GM12878 (cell line): ENCODE results near the gene MIER1. TPM values are rescaled to one million over a fixed set of nuclear protein-coding genes. Genes with fewer than 3 reads are reported as not detected.

ENCODE experiments used
- ATAC-seq: fragments of 200-7000 bp; cut with Tn5 transposase; 3 replicates; pipeline ENCODE4 v1.9.1; 2020; ENCODE audit warnings: mild to moderate bottlenecking, moderate library complexity
- BruUV-seq: library from RNA; stranded (reverse); fragments of 400-500 nt; replicated peaks from 2 replicates; lab custom pipeline; 2021; lab: Mats Ljungman, UMichigan
- CTCF ChIA-PET: fragments of 300-600 bp; sonication (Branson Sonifier 250); formaldehyde crosslinking; extraction: SDS; loops from one replicate; lab custom pipeline; 2021; ENCODE audit warnings: inconsistent platforms; lab: Yijun Ruan, JAX
- POLR2A ChIA-PET: fragments of 350-600 bp; formaldehyde crosslinking; extraction: SDS; loops from one replicate; lab custom pipeline; 2021; ENCODE audit warnings: inconsistent platforms; lab: Charles Lee
- RAD21 ChIA-PET: fragments of 300-600 bp; sonication (Branson Sonifier 250); formaldehyde crosslinking; loops from one replicate; lab custom pipeline; 2023; ENCODE audit warnings: antibody characterized with exemption; ENCODE audit not compliant: unreplicated experiment; lab: Charles Lee
- SMC1A ChIA-PET: fragments of 300-600 bp; sonication (Branson Sonifier 250); formaldehyde crosslinking; loops from one replicate; lab custom pipeline; 2023; ENCODE audit not compliant: unreplicated experiment, uncharacterized antibody; lab: Charles Lee
- DNase-seq: peaks from one replicate; pipeline ENCODE4 v3.0.0-alpha.2; 2011; ENCODE audit warnings: low read depth, low spot score
- FAIRE-seq: peaks from 3 replicates; lab custom pipeline; 2011; peaks lifted over from hg19 to GRCh38; lab: Jason Lieb, UNC
- H2AFZ ChIP-seq: 2 replicates; pipeline ENCODE4 v1.6.0; 2011; ENCODE audit warnings: low read depth, low read length, control low read depth; ENCODE audit not compliant: control insufficient read depth
- H3K27ac ChIP-seq: 2 replicates; pipeline ENCODE4 v1.5.1; 2011; ENCODE audit warnings: control low read depth; ENCODE audit not compliant: control insufficient read depth, insufficient read depth
- H3K27me3 ChIP-seq, 2 experiments: replicated peaks in 1 of 2; 2 replicates each; pipeline versions ENCODE4 v1.6.0 to v1.6.1; 2011; ENCODE audit warnings: low read length in 1 of 2; ENCODE audit not compliant: control insufficient read depth in 2 of 2, insufficient read depth in 2 of 2
- H3K36me3 ChIP-seq, 2 experiments: 2 replicates each; pipeline ENCODE4 v1.5.1; 2011; ENCODE audit warnings: low read length in 1 of 2; ENCODE audit not compliant: control insufficient read depth in 2 of 2, insufficient read depth in 2 of 2
- H3K4me1 ChIP-seq: 2 replicates; pipeline ENCODE4 v1.6.1; 2011; ENCODE audit warnings: mild to moderate bottlenecking, low read length, moderate library complexity, mixed read lengths; ENCODE audit not compliant: control insufficient read depth, insufficient read depth
- H3K4me2 ChIP-seq: 2 replicates; pipeline ENCODE4 v1.6.0; 2011; ENCODE audit warnings: control low read depth; ENCODE audit not compliant: control insufficient read depth, insufficient read depth
- H3K4me3 ChIP-seq: fragments of 200-600 bp; sonication (generic); 2 replicates; pipeline ENCODE4 v1.5.1; 2016
- H3K79me2 ChIP-seq: 2 replicates; pipeline ENCODE4 v1.6.0; 2011; ENCODE audit warnings: low read length; ENCODE audit not compliant: control insufficient read depth, insufficient read depth
- H3K9ac ChIP-seq: 2 replicates; pipeline ENCODE4 v1.8.0; 2011; ENCODE audit warnings: low read length, control low read depth, mixed read lengths; ENCODE audit not compliant: control insufficient read depth, insufficient read depth
- H3K9me3 ChIP-seq: replicated peaks from 3 replicates; pipeline ENCODE4 v1.5.1; 2011; ENCODE audit warnings: mild to moderate bottlenecking, low read length; ENCODE audit not compliant: control insufficient read depth, insufficient read depth
- H4K20me1 ChIP-seq: 2 replicates; pipeline ENCODE4 v1.6.0; 2011; ENCODE audit not compliant: control insufficient read depth, insufficient read depth
- BCL11A ChIP-seq: IDR thresholded peaks from 2 replicates; pipeline ENCODE4 v1.6.1; 2011; ENCODE audit warnings: low read depth, low read length
- BRCA1 ChIP-seq: IDR thresholded peaks from 2 replicates; pipeline ENCODE4 v1.6.1; 2011; ENCODE audit warnings: low read depth, low read length, improper control_type of control experiment
- CBFB ChIP-seq: IDR thresholded peaks from 2 replicates; pipeline ENCODE4 v1.6.1; 2016; ENCODE audit warnings: antibody characterized with exemption, low read depth
- CREB1 ChIP-seq: IDR thresholded peaks from 2 replicates; pipeline ENCODE4 v1.6.1; 2012; ENCODE audit warnings: low read depth, mild to moderate bottlenecking, inconsistent platforms
- ELK1 ChIP-seq: IDR thresholded peaks from 2 replicates; pipeline ENCODE4 v1.6.1; 2012; ENCODE audit warnings: low read depth, low read length, improper control_type of control experiment
- ETV6 ChIP-seq, 2 experiments: fragments of 450-650 bp in 1 of 2; IDR thresholded peaks in 1 of 2; conservative IDR thresholded peaks in 1 of 2; 2 replicates each; pipeline ENCODE4 v1.6.1; 2014; ENCODE audit warnings: antibody characterized with exemption in 1 of 2, borderline replicate concordance in 1 of 2, low read depth in 1 of 2, mild to moderate bottlenecking in 1 of 2, moderate library complexity in 1 of 2
- JUNB ChIP-seq: IDR thresholded peaks from 2 replicates; pipeline ENCODE4 v1.6.1; 2016; ENCODE audit warnings: antibody characterized with exemption, mild to moderate bottlenecking
- PML ChIP-seq: IDR thresholded peaks from 2 replicates; pipeline ENCODE4 v1.6.1; 2012; ENCODE audit warnings: low read length, inconsistent platforms
- RAD51 ChIP-seq: fragments of 450-650 bp; IDR thresholded peaks from 2 replicates; pipeline ENCODE4 v1.6.1; 2016; ENCODE audit warnings: moderate library complexity, mild to moderate bottlenecking, inconsistent platforms
- SRF ChIP-seq, 2 experiments: IDR thresholded peaks; 2 replicates each; pipeline ENCODE4 v1.6.1; 2011; ENCODE audit warnings: low read depth in 2 of 2, low read length in 2 of 2, mild to moderate bottlenecking in 1 of 2, moderate library complexity in 1 of 2
- USF2 ChIP-seq: IDR thresholded peaks from 2 replicates; pipeline ENCODE4 v1.6.1; 2011; ENCODE audit warnings: low read depth, low read length, improper control_type of control experiment, borderline replicate concordance
- YBX1 ChIP-seq: fragments of 450-650 bp; IDR thresholded peaks from 2 replicates; pipeline ENCODE4 v1.6.1; 2016; ENCODE audit warnings: antibody characterized with exemption
- ZNF384 ChIP-seq: IDR thresholded peaks from 2 replicates; pipeline ENCODE4 v1.6.1; 2012; ENCODE audit warnings: low read depth, mild to moderate bottlenecking, low read length, improper control_type of control experiment, borderline replicate concordance
- WGBS: methylation state at CpG from one replicate; pipeline ENCODE4 v1.1.6; 2016; ENCODE audit warnings: low lambda C conversion rate; ENCODE audit not compliant: insufficient replicate concordance, insufficient coverage; ENCODE audit errors: missing lambda C conversion rate; 5-methylcytosine and 5-hydroxymethylcytosine counted together
- in situ Hi-C: fragments of 300-500 bp; cut with MboI; formaldehyde crosslinking; loops from 9 replicates; pipeline ENCODE4 v1.14.3; 2018; ENCODE audit warnings: mixed read lengths
- intact Hi-C: fragments of 100-400 bp; cut with micrococcal nuclease; formaldehyde crosslinking; loops from one replicate; pipeline ENCODE4 v1.14.2; 2022; ENCODE audit not compliant: unreplicated experiment
- polyA plus RNA-seq, 11 experiments: library from polyadenylated mRNA; depleted of rRNA in 4 of 11; unstranded in 6 of 11; stranded (reverse) in 5 of 11; fragments of >200 nt; fragmentation: Nextera tagmentation in 4 of 11; fragmentation: Illumina TruSeq in 1 of 11; extraction: Ambion mirVana in 4 of 11; extraction: Trizol in 1 of 11; gene quantifications; 1 replicate in 1 of 11; 2 replicates in 10 of 11; pipeline versions ENCODE4 v1.2.1 to v1.2.3, GENCODE V29; 2011 to 2016; ENCODE audit warnings: inconsistent platforms in 2 of 11, missing spikeins in 2 of 11, low read depth in 1 of 11
- total RNA-seq, 4 experiments: library from RNA; depleted of rRNA in 3 of 4; stranded (reverse); fragments of >200 nt in 3 of 4; fragmentation: Illumina TruSeq in 1 of 4; extraction: Trizol in 1 of 4; gene quantifications; 2 replicates each; pipeline versions ENCODE4 v1.2.1 to v1.2.3, GENCODE V29; 2013 to 2021
- TF ChIP-seq, protein P1 (sequence below): fragments of 450-650 bp; IDR thresholded peaks from 2 replicates; pipeline ENCODE4 v1.6.1; 2016; ENCODE audit warnings: mild to moderate bottlenecking

MIER1 gene
- total and polyA plus RNA-seq, 10 of the 15 experiments (the other 5 are each of a cell fraction or from before 2014, with no cell fraction given), result 13.6 to 39.8 (median 25.7) TPM

GRCh38 chr1:66929691-66929998 lies 4.9 kb downstream of the MIER1 start:
- SMC1A ChIA-PET, result interaction anchor here (0.9 kb wide), 2 partner anchors 11 to 54 kb away, joined by 3 read pairs; no protein-coding TSS in a partner anchor
- Histone ChIP-seq H3K79me2 (peaks cover 91% of the 10 kb centered on the region), H2AFZ (peak overlapping the region; percentile 9), H3K27ac (peak overlapping the region; percentile 7; the same call in 1 of the 2 replicates), H4K20me1 (no peaks in the 10 kb centered on the region), H3K36me3 (no peaks in the 10 kb centered on the region; a peak in 1 of 4 replicates), H3K9ac (no peak overlapping the region; the same call in 1 of the 2 replicates), H3K4me1 (peaks cover 4% of the 10 kb centered on the region; the same call in 1 of the 2 replicates), H3K27me3 (no peaks in the 10 kb centered on the region), H3K9me3 (no peaks in the 10 kb centered on the region), H3K4me2 (peak overlapping the region; percentile 49), H3K4me3 (peak overlapping the region; percentile 11; the same call in 1 of the 2 replicates)
- FAIRE-seq, result no peak
- in situ Hi-C loops, result loop anchor here (25.0 kb wide), 2 partner anchors 542 to 667 kb away; no protein-coding TSS in a partner anchor
- CTCF ChIA-PET, result no interaction called here
- ATAC-seq, result no peak
- DNase-seq, result no peak
- 8% methylated on average over 9 of the region's 9 CpGs for WGBS
- intact Hi-C loops, result loop anchor here (5.0 kb wide), 2 partner anchors 123 to 162 kb away; partner anchors contain the start of gene SLC35D1
- RAD21 ChIA-PET, result interaction anchor here (0.9 kb wide), 1 partner anchor 282 kb away, joined by 4 read pairs; no protein-coding TSS in a partner anchor
- BruUV-seq, result no TSS peak
- TF ChIP-seq USF2, result no peak
- no peak for TF ChIP-seq CBFB
- peak; percentile 52; the same call in 1 of the 2 replicates for TF ChIP-seq PML
- no peak for TF ChIP-seq RAD51
- 0 out of 2 replicates have a peak, but pooled peaks have one; percentile 5 for TF ChIP-seq ELK1
- TF ChIP-seq, protein P1, sequence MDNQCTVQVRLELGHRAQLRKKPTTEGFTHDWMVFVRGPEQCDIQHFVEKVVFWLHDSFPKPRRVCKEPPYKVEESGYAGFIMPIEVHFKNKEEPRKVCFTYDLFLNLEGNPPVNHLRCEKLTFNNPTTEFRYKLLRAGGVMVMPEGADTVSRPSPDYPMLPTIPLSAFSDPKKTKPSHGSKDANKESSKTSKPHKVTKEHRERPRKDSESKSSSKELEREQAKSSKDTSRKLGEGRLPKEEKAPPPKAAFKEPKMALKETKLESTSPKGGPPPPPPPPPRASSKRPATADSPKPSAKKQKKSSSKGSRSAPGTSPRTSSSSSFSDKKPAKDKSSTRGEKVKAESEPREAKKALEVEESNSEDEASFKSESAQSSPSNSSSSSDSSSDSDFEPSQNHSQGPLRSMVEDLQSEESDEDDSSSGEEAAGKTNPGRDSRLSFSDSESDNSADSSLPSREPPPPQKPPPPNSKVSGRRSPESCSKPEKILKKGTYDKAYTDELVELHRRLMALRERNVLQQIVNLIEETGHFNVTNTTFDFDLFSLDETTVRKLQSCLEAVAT, result no peak; the same call in none of the 2 replicates
- no peak for TF ChIP-seq BRCA1
- TF ChIP-seq SRF (IDR thresholded peaks at IDR 0.05; ENCODE audit: low read depth in 2 of 2, low read length in 2 of 2), result no peak
- TF ChIP-seq BCL11A, result no peak
- TF ChIP-seq JUNB, result no peak
- TF ChIP-seq YBX1, result no peak
- no peak for TF ChIP-seq ETV6 (conservative IDR thresholded peaks at IDR 0.05 in 1 of 2, IDR thresholded peaks at IDR 0.05 in 1 of 2; ENCODE audit: borderline replicate concordance in 1 of 2, low read depth in 1 of 2)
- TF ChIP-seq CREB1, result no peak
- no peak for TF ChIP-seq ZNF384
- POLR2A ChIA-PET, result interaction anchor here (1.5 kb wide), 1 partner anchor 56 kb away, joined by 3 read pairs; no protein-coding TSS in a partner anchor
